ENCODE measurements around the gene ABTB2. TPM values are rescaled to one million over a fixed set of nuclear protein-coding genes. Genes with fewer than 3 reads are reported as not detected.

ABTB2 gene
- total and polyA plus RNA-seq, 2 experiments from 2014 or later: 2.6 to 12.1 TPM

GRCh38 chr11:34120651-34121050, 237.2 kb downstream of the ABTB2 start (continued):
- TF ChIP-seq, protein P1, sequence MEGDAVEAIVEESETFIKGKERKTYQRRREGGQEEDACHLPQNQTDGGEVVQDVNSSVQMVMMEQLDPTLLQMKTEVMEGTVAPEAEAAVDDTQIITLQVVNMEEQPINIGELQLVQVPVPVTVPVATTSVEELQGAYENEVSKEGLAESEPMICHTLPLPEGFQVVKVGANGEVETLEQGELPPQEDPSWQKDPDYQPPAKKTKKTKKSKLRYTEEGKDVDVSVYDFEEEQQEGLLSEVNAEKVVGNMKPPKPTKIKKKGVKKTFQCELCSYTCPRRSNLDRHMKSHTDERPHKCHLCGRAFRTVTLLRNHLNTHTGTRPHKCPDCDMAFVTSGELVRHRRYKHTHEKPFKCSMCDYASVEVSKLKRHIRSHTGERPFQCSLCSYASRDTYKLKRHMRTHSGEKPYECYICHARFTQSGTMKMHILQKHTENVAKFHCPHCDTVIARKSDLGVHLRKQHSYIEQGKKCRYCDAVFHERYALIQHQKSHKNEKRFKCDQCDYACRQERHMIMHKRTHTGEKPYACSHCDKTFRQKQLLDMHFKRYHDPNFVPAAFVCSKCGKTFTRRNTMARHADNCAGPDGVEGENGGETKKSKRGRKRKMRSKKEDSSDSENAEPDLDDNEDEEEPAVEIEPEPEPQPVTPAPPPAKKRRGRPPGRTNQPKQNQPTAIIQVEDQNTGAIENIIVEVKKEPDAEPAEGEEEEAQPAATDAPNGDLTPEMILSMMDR (conservative IDR thresholded peaks at IDR 0.05; ENCODE audit: low read depth in 2 of 2): no peak
- no peak for TF ChIP-seq EZH2phosphoT487 (IDR thresholded peaks at IDR 0.05; ENCODE audit: unreplicated experiment)
- no peak for TF ChIP-seq NANOG (IDR thresholded peaks at IDR 0.05; ENCODE audit: borderline replicate concordance)

DNA sequence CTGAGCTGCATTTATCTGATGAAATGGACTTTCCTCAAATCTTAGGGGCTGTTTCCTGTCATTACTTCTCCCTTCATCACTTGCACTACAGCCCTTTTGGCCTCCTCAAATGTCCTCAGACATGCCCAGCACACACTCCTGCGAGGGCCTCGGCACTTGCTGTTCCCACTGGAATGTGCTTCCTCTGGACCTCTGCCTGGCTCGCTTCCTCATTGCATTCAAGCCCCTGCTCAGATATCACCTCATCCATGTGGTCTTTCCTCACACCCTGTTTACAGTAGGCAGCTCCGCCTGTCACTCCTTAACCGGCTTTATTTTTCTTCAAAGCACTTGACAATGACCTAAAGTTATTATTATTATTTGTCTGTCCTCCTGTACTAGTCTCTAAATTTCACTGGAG, 243.3 kb downstream of the ABTB2 start:
- no peaks in the 10 kb centered on the region for H3K79me2 ChIP-seq (replicated peaks; ENCODE audit: insufficient read depth)
- H3K27ac Mint-ChIP-seq: no peak overlapping the region

More for the DNA sequence above, 243.3 kb downstream of the ABTB2 start:
- ATAC-seq (no peak), DNase-seq (ENCODE audit: low spot score) (no peak)
- H3K27me3 Mint-ChIP-seq (ENCODE audit: insufficient read depth, low read depth, poor library complexity): peaks cover 2% of the 10 kb centered on the region
- Histone ChIP-seq H2AFZ (no peak overlapping the region), H3K36me3 (ENCODE audit: insufficient read depth) (peaks cover 74% of the 10 kb centered on the region), H3K27me3 (ENCODE audit: insufficient read depth) (no peaks in the 10 kb centered on the region), H3K4me2 (no peak overlapping the region), H3K4me3 (no peak overlapping the region), H3K4me1 (ENCODE audit: insufficient read depth) (no peaks in the 10 kb centered on the region), H3F3A (replicated peaks; ENCODE audit: low read depth) (no peaks in the 10 kb centered on the region), H3K9me2 (ENCODE audit: insufficient read depth) (no peaks in the 10 kb centered on the region), H3K27ac (ENCODE audit: low read depth) (no peak overlapping the region), H4K20me1 (replicated peaks; ENCODE audit: insufficient read depth) (peaks cover 15% of the 10 kb centered on the region)
- no peaks in the 10 kb centered on the region for H3K4me1 Mint-ChIP-seq
- H3K36me3 Mint-ChIP-seq (ENCODE audit: low read depth): peaks cover 91% of the 10 kb centered on the region
- no peak overlapping the region for H3K4me3 Mint-ChIP-seq
- no peaks in the 10 kb centered on the region for H3K9me3 Mint-ChIP-seq
- TF ChIP-seq ZNF462 (CRISPR knock-in tag; IDR thresholded peaks at IDR 0.05): no peak
- TF ChIP-seq REST (IDR thresholded peaks at IDR 0.05; ENCODE audit: unreplicated experiment): no peak
- no peak for TF ChIP-seq POLR2AphosphoS5 (IDR thresholded peaks at IDR 0.05; ENCODE audit: low read depth)

Measured in GM23338 (cell line).